GM23338 (cell line): Measurements from ENCODE around the gene MARVELD2.

Experiments
- CREB1 ChIP-seq: fragments of 250-450 bp; sonication (Bioruptor Pico); IDR thresholded peaks from 2 replicates; pipeline ENCODE4 v1.5.0; 2020; ENCODE audit warnings: low read depth, mild to moderate bottlenecking, moderate library complexity
- EZH2 ChIP-seq: fragments of 200-600 bp; sonication (generic); IDR thresholded peaks from one replicate; pipeline ENCODE4 v1.8.0; 2017; ENCODE audit warnings: antibody characterized with exemption, mild to moderate bottlenecking, low read depth; ENCODE audit not compliant: unreplicated experiment
- POLR2AphosphoS5 ChIP-seq: IDR thresholded peaks from 2 replicates; pipeline ENCODE4 v1.6.1; 2016; ENCODE audit warnings: antibody characterized with exemption, low read depth
- ZNF114 ChIP-seq: fragments of 250-450 bp; sonication (Bioruptor Pico); IDR thresholded peaks from 2 replicates; pipeline ENCODE4 v1.5.0; 2020; ENCODE audit warnings: mild to moderate bottlenecking, moderate library complexity
- TF ChIP-seq, protein P1 (sequence below), 2 experiments: fragments of 200-600 bp in 1 of 2; sonication (generic) in 1 of 2; conservative IDR thresholded peaks; 2 replicates each; pipeline versions ENCODE4 v1.5.1 to v1.6.1; 2016 to 2017; ENCODE audit warnings: antibody characterized with exemption in 2 of 2, low read depth in 2 of 2, mild to moderate bottlenecking in 2 of 2, moderate library complexity in 1 of 2
- TF ChIP-seq, protein P2 (sequence below): IDR thresholded peaks from 2 replicates; pipeline ENCODE4 v1.6.1; 2016; ENCODE audit warnings: antibody characterized with exemption

DNA sequence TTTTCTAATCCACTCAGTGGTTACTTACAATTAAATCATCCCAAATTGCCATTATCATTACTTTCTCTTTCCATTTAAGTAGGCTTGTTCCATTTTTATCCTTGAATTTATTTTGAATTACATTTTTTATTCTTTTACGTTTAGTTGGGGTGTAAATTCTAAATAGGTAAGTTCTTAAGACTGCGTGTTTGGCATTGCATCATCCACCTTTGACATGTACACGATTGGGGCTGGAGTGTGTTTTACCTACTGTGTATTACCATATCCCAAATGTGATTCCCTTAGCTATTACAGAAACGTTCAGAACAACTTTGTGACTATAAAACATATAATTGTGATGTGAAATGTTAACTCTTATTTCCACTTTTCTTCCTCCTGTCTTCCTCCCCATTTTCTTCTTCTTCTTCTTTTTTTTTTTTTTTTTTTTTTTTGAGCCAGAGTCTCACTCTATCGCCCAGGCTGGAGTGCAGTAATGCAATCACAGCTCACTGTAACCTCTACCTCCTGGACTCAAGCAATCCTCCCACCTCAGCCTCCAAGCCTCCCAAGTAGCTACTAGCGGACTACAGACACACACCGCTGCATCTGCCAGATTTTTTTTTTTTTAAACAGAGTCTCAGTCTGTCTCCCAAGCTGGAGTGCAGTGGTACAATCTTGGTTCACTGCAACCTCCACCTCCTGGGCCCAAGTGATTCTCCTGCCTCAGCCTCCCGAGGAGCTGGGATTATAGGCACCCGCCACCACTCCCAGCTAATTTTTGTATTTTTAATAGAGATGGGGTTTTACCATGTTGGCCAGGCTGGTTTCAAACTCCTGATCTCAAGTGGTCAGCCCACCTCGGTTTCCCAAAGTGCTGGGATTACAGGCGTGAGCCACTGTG is 16.7 kb downstream of the MARVELD2 start:
- TF ChIP-seq CREB1 (no peak), EZH2 (no peak), POLR2AphosphoS5 (no peak), ZNF114 (CRISPR knock-in tag) (no peak)
- TF ChIP-seq, protein P1, sequence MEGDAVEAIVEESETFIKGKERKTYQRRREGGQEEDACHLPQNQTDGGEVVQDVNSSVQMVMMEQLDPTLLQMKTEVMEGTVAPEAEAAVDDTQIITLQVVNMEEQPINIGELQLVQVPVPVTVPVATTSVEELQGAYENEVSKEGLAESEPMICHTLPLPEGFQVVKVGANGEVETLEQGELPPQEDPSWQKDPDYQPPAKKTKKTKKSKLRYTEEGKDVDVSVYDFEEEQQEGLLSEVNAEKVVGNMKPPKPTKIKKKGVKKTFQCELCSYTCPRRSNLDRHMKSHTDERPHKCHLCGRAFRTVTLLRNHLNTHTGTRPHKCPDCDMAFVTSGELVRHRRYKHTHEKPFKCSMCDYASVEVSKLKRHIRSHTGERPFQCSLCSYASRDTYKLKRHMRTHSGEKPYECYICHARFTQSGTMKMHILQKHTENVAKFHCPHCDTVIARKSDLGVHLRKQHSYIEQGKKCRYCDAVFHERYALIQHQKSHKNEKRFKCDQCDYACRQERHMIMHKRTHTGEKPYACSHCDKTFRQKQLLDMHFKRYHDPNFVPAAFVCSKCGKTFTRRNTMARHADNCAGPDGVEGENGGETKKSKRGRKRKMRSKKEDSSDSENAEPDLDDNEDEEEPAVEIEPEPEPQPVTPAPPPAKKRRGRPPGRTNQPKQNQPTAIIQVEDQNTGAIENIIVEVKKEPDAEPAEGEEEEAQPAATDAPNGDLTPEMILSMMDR (conservative IDR thresholded peaks at IDR 0.05; ENCODE audit: low read depth in 2 of 2), result no peak
- TF ChIP-seq, protein P2, sequence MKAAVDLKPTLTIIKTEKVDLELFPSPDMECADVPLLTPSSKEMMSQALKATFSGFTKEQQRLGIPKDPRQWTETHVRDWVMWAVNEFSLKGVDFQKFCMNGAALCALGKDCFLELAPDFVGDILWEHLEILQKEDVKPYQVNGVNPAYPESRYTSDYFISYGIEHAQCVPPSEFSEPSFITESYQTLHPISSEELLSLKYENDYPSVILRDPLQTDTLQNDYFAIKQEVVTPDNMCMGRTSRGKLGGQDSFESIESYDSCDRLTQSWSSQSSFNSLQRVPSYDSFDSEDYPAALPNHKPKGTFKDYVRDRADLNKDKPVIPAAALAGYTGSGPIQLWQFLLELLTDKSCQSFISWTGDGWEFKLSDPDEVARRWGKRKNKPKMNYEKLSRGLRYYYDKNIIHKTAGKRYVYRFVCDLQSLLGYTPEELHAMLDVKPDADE, result no peak
